Natural killer cell (primary cell): ENCODE measurements around the gene TBPL1. TPM values are rescaled to one million over a fixed set of nuclear protein-coding genes. Genes with fewer than 3 reads are reported as not detected.

ENCODE experiments used
- ATAC-seq, 3 donors: fragments of 150-1000 bp in 2 of 3; fragments of 200-7000 bp in 1 of 3; cut with Tn5 transposase; 1 replicate in 1 of 3; 2 replicates in 2 of 3; pipeline ENCODE4 v1.10.0; 2021; ENCODE audit warnings: mild to moderate bottlenecking in 2 of 3, moderate library complexity in 2 of 3
- DNase-seq, 2 donors: peaks; one replicate each; pipeline versions ENCODE4 v3.0.0 to v3.0.0-alpha.2; 2013 to 2021; ENCODE audit warnings: mixed read lengths in 1 of 2
- H3K27ac ChIP-seq: one replicate; pipeline ENCODE4 v1.5.1; 2013; ENCODE audit warnings: mild to moderate bottlenecking, low read length
- H3K27me3 ChIP-seq: one replicate; pipeline ENCODE4 v1.6.1; 2013; ENCODE audit warnings: low read length; ENCODE audit not compliant: control insufficient read depth, insufficient read depth
- H3K36me3 ChIP-seq: one replicate; pipeline ENCODE4 v1.6.1; 2013; ENCODE audit warnings: low read length; ENCODE audit not compliant: control insufficient read depth, insufficient read depth
- H3K4me1 ChIP-seq: one replicate; pipeline ENCODE4 v1.6.1; 2013; ENCODE audit warnings: low read length; ENCODE audit not compliant: control insufficient read depth, insufficient read depth
- H3K4me3 ChIP-seq: one replicate; pipeline ENCODE4 v1.5.1; 2013; ENCODE audit warnings: low read length
- H3K9me3 ChIP-seq: one replicate; pipeline ENCODE4 v1.6.1; 2013; ENCODE audit warnings: low read length; ENCODE audit not compliant: control insufficient read depth, insufficient read depth
- H3K27ac Mint-ChIP-seq, 2 donors: one replicate each; pipeline ENCODE4 v1.8.0; 2022; ENCODE audit warnings: mild to moderate bottlenecking in 2 of 2, mixed read lengths in 2 of 2, moderate library complexity in 1 of 2
- H3K27me3 Mint-ChIP-seq, 2 donors: one replicate each; pipeline ENCODE4 v1.8.0; 2022; ENCODE audit warnings: low read depth in 2 of 2, mixed read lengths in 2 of 2
- H3K36me3 Mint-ChIP-seq: one replicate; pipeline ENCODE4 v1.8.0; 2022; ENCODE audit warnings: mixed read lengths
- H3K4me1 Mint-ChIP-seq, 2 donors: one replicate each; pipeline ENCODE4 v1.8.0; 2022; ENCODE audit warnings: mixed read lengths in 2 of 2
- H3K4me3 Mint-ChIP-seq: one replicate; pipeline ENCODE4 v1.8.0; 2022; ENCODE audit warnings: mild to moderate bottlenecking, moderate library complexity, mixed read lengths
- H3K9me3 Mint-ChIP-seq, 2 donors: one replicate each; pipeline ENCODE4 v1.8.0; 2022; ENCODE audit warnings: mixed read lengths in 2 of 2
- WGBS: methylation state at CpG from one replicate; pipeline ENCODE4 v1.1.7; 2013; ENCODE audit warnings: missing lambda C conversion rate; ENCODE audit not compliant: insufficient coverage; 5-methylcytosine and 5-hydroxymethylcytosine counted together
- intact Hi-C: fragments of 100-400 bp; cut with micrococcal nuclease; formaldehyde crosslinking; loops from one replicate; pipeline ENCODE4 v1.14.2; 2022
- total RNA-seq, 4 donors: library from RNA; stranded (reverse); fragments of 120-200 nt in 1 of 4; gene quantifications; one replicate each; pipeline versions ENCODE4 v1.2.3 to v1.2.4, GENCODE V29; 2013 to 2022
- TF ChIP-seq, protein P1 (sequence below): fragments of 200-600 bp; IDR thresholded peaks from one replicate; pipeline ENCODE4 v1.8.0; 2022; ENCODE audit warnings: antibody characterized with exemption

The TBPL1 gene
- total RNA-seq, 3 donors from 2014 or later (not counting 1 experiment from before 2014, with no cell fraction given) = 54.8 to 71.0 (median 59.9) TPM

DNA sequence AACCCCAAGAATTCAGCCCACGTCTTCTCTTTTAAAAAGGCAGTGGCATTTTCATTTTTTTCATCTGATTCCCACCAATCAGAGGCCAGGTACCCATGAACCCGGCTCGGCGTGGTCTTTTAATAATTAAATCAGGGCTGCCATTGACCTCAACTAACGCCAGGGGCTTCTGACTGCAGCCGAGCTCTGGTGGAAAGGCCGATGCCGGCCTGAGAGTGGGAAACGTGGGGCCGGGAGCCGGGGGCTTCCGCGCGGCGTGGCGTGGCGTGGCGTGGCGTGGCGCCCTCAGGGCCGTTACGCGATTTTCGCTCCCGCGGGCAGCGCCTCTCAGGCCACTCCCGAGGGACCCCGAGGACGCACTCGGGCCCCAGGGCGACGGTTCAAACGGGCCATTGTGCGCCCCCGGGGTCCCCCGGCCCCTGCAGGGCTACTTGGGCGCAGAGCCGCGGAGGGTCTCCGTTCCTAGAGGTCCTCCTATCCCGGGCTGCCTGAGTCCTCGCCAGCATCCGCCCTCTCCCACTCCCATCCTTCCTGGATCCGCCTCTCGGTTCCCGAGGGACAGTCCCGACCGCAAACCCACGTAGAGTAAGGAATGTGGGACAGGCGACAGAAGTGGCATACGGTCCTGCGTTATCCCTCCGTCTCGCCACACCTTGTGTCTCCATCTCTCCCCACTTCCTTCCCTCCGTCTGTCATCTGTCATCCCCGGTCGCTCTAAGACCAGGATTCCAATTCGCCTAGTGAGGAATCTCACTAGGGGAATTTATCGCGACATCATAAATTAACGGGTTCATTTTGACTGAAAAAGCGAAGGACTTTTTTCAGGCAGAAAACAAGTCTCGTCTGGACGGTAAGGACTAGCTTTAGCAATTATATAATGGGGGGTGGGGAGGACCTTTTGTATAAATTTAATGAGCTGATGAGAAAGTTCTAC is 876 bp upstream of the TBPL1 start:
- Mint-ChIP-seq H3K4me1 (peaks cover 45 to 52% of the 10 kb centered on the region in 2 donors), H3K9me3 (no peaks in the 10 kb centered on the region), H3K27ac (peak overlapping the region; percentile 94 to 95), H3K36me3 (no peaks in the 10 kb centered on the region), H3K4me3 (peak overlapping the region; percentile 97), H3K27me3 (no peaks in the 10 kb centered on the region)
- intact Hi-C loops = loop anchor here (5.0 to 10.0 kb wide), 2 partner anchors 1140 to 1543 kb away; partner anchors contain the start of genes AHI1 and RPS12
- TF ChIP-seq, protein P1, sequence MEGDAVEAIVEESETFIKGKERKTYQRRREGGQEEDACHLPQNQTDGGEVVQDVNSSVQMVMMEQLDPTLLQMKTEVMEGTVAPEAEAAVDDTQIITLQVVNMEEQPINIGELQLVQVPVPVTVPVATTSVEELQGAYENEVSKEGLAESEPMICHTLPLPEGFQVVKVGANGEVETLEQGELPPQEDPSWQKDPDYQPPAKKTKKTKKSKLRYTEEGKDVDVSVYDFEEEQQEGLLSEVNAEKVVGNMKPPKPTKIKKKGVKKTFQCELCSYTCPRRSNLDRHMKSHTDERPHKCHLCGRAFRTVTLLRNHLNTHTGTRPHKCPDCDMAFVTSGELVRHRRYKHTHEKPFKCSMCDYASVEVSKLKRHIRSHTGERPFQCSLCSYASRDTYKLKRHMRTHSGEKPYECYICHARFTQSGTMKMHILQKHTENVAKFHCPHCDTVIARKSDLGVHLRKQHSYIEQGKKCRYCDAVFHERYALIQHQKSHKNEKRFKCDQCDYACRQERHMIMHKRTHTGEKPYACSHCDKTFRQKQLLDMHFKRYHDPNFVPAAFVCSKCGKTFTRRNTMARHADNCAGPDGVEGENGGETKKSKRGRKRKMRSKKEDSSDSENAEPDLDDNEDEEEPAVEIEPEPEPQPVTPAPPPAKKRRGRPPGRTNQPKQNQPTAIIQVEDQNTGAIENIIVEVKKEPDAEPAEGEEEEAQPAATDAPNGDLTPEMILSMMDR = peak; percentile 40
- no peaks in the 10 kb centered on the region for H3K27me3 ChIP-seq
- DNase-seq (peak; percentile 35 to 74), ATAC-seq (peak; percentile 52 to 59 (median 54))
- peak overlapping the region; percentile 73 for H3K27ac ChIP-seq
- peaks cover 8% of the 10 kb centered on the region for H3K4me1 ChIP-seq
- no peaks in the 10 kb centered on the region for H3K36me3 ChIP-seq
- H3K4me3 ChIP-seq = peak overlapping the region; percentile 69
- H3K9me3 ChIP-seq = no peaks in the 10 kb centered on the region
- under 1% methylated on average over 65 of the region's 65 CpGs for WGBS

DNA sequence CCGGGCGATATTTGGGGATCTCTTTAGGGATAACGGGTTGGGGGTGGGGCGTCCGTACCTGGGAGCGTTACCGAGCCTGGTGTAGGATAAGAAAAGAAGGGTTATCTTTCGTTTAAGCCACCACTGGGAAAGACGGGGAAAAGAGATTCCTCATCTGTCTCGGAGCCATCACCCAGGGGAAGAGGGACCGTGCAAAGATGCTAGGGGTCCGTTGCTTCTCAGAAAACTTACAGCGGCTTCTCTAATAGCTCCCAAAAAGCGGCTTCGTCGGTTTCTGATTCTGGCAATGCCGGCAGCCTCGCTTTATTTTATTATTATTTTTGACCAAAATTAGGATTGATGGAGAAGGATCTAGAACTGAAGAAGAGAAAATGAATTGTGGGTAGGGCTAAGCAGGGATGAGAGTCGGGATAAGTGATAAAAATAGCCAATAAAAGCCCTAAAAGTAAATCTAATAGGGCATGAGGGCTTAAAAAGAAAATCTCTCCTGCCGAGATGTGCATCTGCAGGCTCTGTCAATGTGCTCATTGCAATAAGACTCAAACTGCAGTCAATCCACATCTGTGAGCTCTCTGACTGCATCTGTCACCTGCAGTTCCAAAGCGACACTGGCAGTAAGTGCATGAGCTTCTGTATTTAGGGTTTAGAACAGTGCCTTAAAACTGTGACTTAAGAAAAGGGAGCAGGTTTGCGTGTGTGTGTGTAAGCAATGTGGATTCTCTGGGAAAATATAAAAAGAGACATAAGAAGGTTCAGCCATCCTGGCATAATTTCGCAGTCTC is 801 bp downstream of the TBPL1 start:
- WGBS = 9% methylated on average over 22 of the region's 23 CpGs
- no peaks in the 10 kb centered on the region for H3K9me3 Mint-ChIP-seq
- ATAC-seq = no peak

DNA sequence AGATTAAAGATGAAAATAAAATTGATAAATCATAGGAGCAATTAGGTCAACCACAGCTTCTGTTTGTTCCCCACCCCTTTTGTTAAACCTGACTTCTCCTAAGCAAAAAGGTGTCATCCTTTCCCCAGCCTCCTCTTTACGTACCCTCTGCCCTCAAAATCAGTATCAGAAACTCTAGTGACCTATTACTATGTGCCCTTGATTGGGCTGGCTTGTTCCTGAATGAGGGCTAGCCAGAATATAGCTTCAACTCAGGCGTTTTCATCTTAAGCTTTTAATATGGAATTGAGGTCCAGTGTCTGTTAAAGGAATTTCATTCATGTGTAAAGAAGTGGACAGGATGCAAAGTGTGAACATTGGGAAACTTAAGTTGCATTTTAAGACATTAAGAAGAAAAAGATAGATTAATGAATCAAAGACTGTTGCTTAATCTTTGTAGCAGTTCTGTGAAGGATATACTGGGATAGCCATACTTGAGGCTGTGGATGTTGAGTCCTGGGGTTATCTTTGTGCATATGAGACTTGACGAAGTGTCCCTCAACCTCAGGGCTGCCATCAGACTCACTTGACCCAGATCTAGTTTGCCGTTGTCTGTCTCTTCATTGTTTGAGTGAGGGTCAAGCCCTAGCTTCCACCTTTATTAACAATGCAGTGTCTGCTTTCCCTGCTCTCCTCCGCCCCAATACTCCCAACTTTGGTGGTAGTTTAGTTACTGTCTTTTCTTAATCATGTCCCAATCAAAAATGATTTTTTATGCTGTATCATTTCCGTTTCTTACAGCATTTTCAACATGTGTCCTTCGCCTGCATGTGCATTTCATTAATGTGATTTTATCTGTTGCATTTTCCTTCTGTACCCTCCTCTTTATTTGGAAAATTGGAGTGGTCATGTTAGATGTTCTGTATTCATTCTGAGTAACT is 1.9 kb downstream of the TBPL1 start:
- Histone ChIP-seq H3K9me3 (no peaks in the 10 kb centered on the region), H3K27ac (no peak overlapping the region), H3K27me3 (no peaks in the 10 kb centered on the region), H3K4me3 (no peak overlapping the region), H3K36me3 (no peaks in the 10 kb centered on the region), H3K4me1 (peaks cover 19% of the 10 kb centered on the region)
- H3K4me1 Mint-ChIP-seq = peaks cover 71 to 78% of the 10 kb centered on the region in 2 donors
- H3K27ac Mint-ChIP-seq = peak overlapping the region; percentile 94 to 95
- H3K27me3 Mint-ChIP-seq = no peaks in the 10 kb centered on the region
- peak overlapping the region; percentile 97 for H3K4me3 Mint-ChIP-seq
- intact Hi-C loops = loop anchor here (2.0 to 10.0 kb wide), 3 partner anchors 16 to 1540 kb away; partner anchors contain the start of genes AHI1 and RPS12
- no peaks in the 10 kb centered on the region for H3K9me3 Mint-ChIP-seq
- TF ChIP-seq, protein P1 = no peak
- no peak for DNase-seq
- no peak for ATAC-seq
- no peaks in the 10 kb centered on the region for H3K36me3 Mint-ChIP-seq
- WGBS = 82% methylated on average over 7 of the region's 7 CpGs

More for the DNA sequence above, 801 bp downstream of the TBPL1 start:
- Mint-ChIP-seq H3K36me3 (no peaks in the 10 kb centered on the region), H3K4me3 (peak overlapping the region; percentile 97), H3K4me1 (peaks cover 60 to 67% of the 10 kb centered on the region in 2 donors), H3K27ac (peak overlapping the region; percentile 94 to 95), H3K27me3 (no peaks in the 10 kb centered on the region)
- DNase-seq = peak in 1 of 2 donors; percentile 56
- Histone ChIP-seq H3K27ac (peak overlapping the region; percentile 27), H3K9me3 (no peaks in the 10 kb centered on the region), H3K36me3 (no peaks in the 10 kb centered on the region), H3K27me3 (no peaks in the 10 kb centered on the region), H3K4me1 (peaks cover 8% of the 10 kb centered on the region), H3K4me3 (peak overlapping the region; percentile 69)
- TF ChIP-seq, protein P1 = no peak
- intact Hi-C loops = loop anchor here (2.0 to 10.0 kb wide), 3 partner anchors 17 to 1541 kb away; partner anchors contain the start of genes AHI1 and RPS12
